NT2/D1 (cell line): ENCODE data around the gene TMEM164.

Source experiments
- SUZ12 ChIP-seq: IDR thresholded peaks from 2 replicates; pipeline ENCODE4 v1.6.1; 2011; ENCODE audit not compliant: insufficient read length, insufficient read depth; ENCODE audit errors: extremely low read depth
- ZNF274 ChIP-seq: IDR thresholded peaks from 2 replicates; pipeline ENCODE4 v1.6.1; 2011; ENCODE audit warnings: mild to moderate bottlenecking, low read depth, low read length

- TF ChIP-seq ZNF274 (no peak), SUZ12 (no peak)
These were observed 42.5 kb downstream of the TMEM164 start for GRCh38 chrX:110045421-110045820.
